ENCODE data around the gene GADD45B. TPM values are rescaled to one million over a fixed set of nuclear protein-coding genes. Genes with fewer than 3 reads are reported as not detected.
"Not testable (repeated sequence)": the region's sequence is repeated elsewhere in the genome, so short reads cannot be mapped to it uniquely, and the experiment has no call there.

The GADD45B gene
- total RNA-seq, 1 experiment from 2014 or later = 23.8 TPM

DNA sequence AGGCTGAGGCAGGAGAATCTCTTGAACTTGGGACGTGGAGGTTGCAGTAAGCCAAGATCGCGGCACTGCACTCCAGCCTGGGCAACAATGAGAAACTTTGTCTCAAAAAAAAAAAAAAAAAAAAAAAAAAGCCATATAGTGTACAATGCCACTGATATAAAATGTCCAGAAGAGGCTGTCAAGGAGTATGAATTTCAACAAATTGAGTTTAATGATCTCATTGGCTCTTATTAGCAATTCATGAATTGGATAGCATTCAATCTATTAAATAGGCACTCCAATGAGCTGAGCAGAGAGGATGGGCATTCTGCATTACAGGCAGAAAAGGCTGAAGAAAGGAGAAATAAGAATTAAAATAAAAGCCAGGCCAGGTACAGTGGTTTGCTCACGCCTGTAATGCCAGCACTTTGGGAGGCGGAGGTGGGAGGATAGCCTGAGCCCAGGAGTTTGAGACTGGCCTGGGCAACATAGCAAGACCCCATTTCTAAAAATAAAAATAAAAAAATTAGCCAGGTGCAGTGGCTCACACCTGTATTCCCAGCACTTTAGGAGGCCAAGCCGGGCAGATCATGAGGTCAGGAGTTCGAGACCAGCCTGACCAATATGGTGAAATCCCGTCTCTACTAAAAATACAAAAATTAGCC is 18.4 kb upstream of the GADD45B start:
- TF ChIP-seq, protein P1, sequence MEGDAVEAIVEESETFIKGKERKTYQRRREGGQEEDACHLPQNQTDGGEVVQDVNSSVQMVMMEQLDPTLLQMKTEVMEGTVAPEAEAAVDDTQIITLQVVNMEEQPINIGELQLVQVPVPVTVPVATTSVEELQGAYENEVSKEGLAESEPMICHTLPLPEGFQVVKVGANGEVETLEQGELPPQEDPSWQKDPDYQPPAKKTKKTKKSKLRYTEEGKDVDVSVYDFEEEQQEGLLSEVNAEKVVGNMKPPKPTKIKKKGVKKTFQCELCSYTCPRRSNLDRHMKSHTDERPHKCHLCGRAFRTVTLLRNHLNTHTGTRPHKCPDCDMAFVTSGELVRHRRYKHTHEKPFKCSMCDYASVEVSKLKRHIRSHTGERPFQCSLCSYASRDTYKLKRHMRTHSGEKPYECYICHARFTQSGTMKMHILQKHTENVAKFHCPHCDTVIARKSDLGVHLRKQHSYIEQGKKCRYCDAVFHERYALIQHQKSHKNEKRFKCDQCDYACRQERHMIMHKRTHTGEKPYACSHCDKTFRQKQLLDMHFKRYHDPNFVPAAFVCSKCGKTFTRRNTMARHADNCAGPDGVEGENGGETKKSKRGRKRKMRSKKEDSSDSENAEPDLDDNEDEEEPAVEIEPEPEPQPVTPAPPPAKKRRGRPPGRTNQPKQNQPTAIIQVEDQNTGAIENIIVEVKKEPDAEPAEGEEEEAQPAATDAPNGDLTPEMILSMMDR (IDR thresholded peaks at IDR 0.05; ENCODE audit: insufficient read depth in 1 of 2, low read depth in 1 of 2, low read length in 1 of 2, severe bottlenecking in 1 of 2, unreplicated experiment in 1 of 2) = no peak
- intact Hi-C loops (cut with micrococcal nuclease; ENCODE audit: unreplicated experiment) = no loop called here
- Histone ChIP-seq H3K36me3 (ENCODE audit: control insufficient read depth, insufficient read depth, low read length) (no peaks in the 10 kb centered on the region), H3K4me1 (peaks cover 5% of the 10 kb centered on the region; the same call in 1 of the 2 replicates), H3K9me3 (no peaks in the 10 kb centered on the region), H3K4me3 (ENCODE audit: low read depth, low read length) (peak overlapping the region; percentile 35), H3K27me3 (replicated peaks; ENCODE audit: control insufficient read depth, insufficient read depth, low read length) (no peaks in the 10 kb centered on the region)
- Mint-ChIP-seq H3K27ac (ENCODE audit: unreplicated experiment) (peak overlapping the region; percentile 56), H3K4me1 (ENCODE audit: low read depth, unreplicated experiment) (no peaks in the 10 kb centered on the region), H3K9me3 (ENCODE audit: unreplicated experiment) (no peaks in the 10 kb centered on the region), H3K27me3 (ENCODE audit: insufficient read depth, unreplicated experiment) (no peaks in the 10 kb centered on the region), H3K36me3 (ENCODE audit: insufficient read depth, unreplicated experiment) (peaks cover 14% of the 10 kb centered on the region), H3K4me3 (ENCODE audit: unreplicated experiment) (peak overlapping the region; percentile 69)
- ChIA-PET POLR2A (interaction anchor here (0.7 to 1.0 kb wide), 4 partner anchors 12 to 83 kb away, joined by 4 to 22 read pairs (median 8); partner anchors contain the start of genes GADD45B and TIMM13), CTCF (interaction anchor here (0.7 to 2.7 kb wide), 5 partner anchors 119 to 618 kb away, joined by 3 to 7 read pairs (median 3); no protein-coding TSS in a partner anchor)
- no peak for DNase-seq
- BruUV-seq (replicated peaks) = TSS peak; percentile 47

DNA sequence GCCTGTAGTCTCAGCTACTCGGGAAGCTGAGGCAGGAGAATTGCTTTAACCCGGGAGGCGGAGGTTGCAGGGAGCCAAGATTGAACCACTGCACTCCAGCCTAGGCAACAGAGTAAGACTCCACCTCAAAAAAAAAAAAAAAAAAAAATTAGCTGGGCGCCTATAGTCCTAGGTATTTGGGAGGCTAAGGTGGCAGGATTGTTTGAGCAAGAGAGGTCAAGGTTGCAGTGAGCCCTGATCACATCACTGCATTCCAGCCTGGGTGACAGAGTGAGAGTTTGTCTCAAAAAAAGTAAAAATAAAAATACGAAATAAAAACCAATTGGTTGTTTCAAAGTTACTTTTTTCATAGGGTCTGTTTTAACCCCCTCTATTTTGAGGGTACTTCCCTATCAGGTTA is 17.9 kb upstream of the GADD45B start:
- Mint-ChIP-seq H3K27ac (ENCODE audit: unreplicated experiment) (no peak overlapping the region), H3K27me3 (ENCODE audit: insufficient read depth, unreplicated experiment) (no peaks in the 10 kb centered on the region), H3K36me3 (ENCODE audit: insufficient read depth, unreplicated experiment) (peaks cover 12% of the 10 kb centered on the region), H3K9me3 (ENCODE audit: unreplicated experiment) (no peaks in the 10 kb centered on the region), H3K4me3 (ENCODE audit: unreplicated experiment) (no peak overlapping the region), H3K4me1 (ENCODE audit: low read depth, unreplicated experiment) (no peaks in the 10 kb centered on the region)
- H3K4me1 ChIP-seq = peaks cover 5% of the 10 kb centered on the region; the same call in 1 of the 2 replicates
- DNase-seq = no peak
- H3K27me3 ChIP-seq (replicated peaks; ENCODE audit: control insufficient read depth, insufficient read depth, low read length) = no peaks in the 10 kb centered on the region
- POLR2A ChIA-PET = interaction anchor here (0.6 kb wide), 1 partner anchor 493 kb away, joined by 3 read pairs; no protein-coding TSS in a partner anchor
- H3K4me3 ChIP-seq (ENCODE audit: low read depth, low read length) = no peak overlapping the region
- no TSS peak for BruUV-seq (replicated peaks)
- no peaks in the 10 kb centered on the region for H3K36me3 ChIP-seq (ENCODE audit: control insufficient read depth, insufficient read depth, low read length)
- CTCF ChIA-PET = interaction anchor here (2.7 kb wide), 1 partner anchor 153 kb away, joined by 7 read pairs; no protein-coding TSS in a partner anchor
- no peaks in the 10 kb centered on the region for H3K9me3 ChIP-seq
- TF ChIP-seq, protein P1 (IDR thresholded peaks at IDR 0.05; ENCODE audit: insufficient read depth in 1 of 2, low read depth in 1 of 2, low read length in 1 of 2, severe bottlenecking in 1 of 2, unreplicated experiment in 1 of 2) = no peak
- intact Hi-C loops (cut with micrococcal nuclease; ENCODE audit: unreplicated experiment) = no loop called here

DNA sequence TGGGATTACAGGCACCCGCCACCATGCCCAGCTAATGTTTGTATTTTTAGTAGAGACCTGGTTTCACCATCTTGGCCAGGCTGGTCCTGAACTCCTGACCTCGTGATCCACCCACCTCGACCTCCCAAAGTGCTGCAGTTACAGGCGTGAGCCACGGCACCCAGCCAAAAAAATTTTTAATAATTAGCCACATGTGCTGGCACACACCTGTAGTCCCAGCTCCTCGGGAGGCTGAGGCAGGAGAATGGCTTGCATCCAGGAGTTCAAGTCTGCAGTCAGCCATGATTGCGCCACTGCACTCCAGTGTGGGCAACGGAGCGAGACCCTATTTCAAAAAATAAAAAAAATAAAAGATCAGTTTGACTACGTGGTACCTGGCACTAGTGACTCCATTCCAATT is 17.2 kb upstream of the GADD45B start:
- H3K4me3 Mint-ChIP-seq (ENCODE audit: unreplicated experiment); intact Hi-C loops (cut with micrococcal nuclease; ENCODE audit: unreplicated experiment): not testable (repeated sequence)

More for the DNA sequence above, 17.2 kb upstream of the GADD45B start:
- H3K4me3 ChIP-seq (ENCODE audit: low read depth, low read length); H3K9me3 ChIP-seq; BruUV-seq (replicated peaks); POLR2A ChIA-PET; H3K27me3 ChIP-seq (replicated peaks; ENCODE audit: control insufficient read depth, insufficient read depth, low read length); H3K27ac Mint-ChIP-seq (ENCODE audit: unreplicated experiment); H3K9me3 Mint-ChIP-seq (ENCODE audit: unreplicated experiment); H3K27me3 Mint-ChIP-seq (ENCODE audit: insufficient read depth, unreplicated experiment); H3K4me1 Mint-ChIP-seq (ENCODE audit: low read depth, unreplicated experiment); H3K36me3 ChIP-seq (ENCODE audit: control insufficient read depth, insufficient read depth, low read length); DNase-seq; CTCF ChIA-PET; H3K4me1 ChIP-seq: not testable (repeated sequence)
- peaks cover 12% of the 10 kb centered on the region for H3K36me3 Mint-ChIP-seq (ENCODE audit: insufficient read depth, unreplicated experiment)

Data from Caco-2 (cell line).